Smooth muscle cell (in vitro differentiated cells): Measurements from ENCODE around the gene PAPOLA. TPM values are rescaled to one million over a fixed set of nuclear protein-coding genes. Genes with fewer than 3 reads are reported as not detected.

Experiments
- DNase-seq: peaks from one replicate; lab custom pipeline; 2025; ENCODE audit not compliant: unreplicated experiment; lab: John Stamatoyannopoulos, UW
- H2AFZ ChIP-seq: fragments of 200-600 bp; sonication (generic); 2 replicates; pipeline ENCODE4 v1.6.0; 2016; ENCODE audit warnings: antibody characterized with exemption, low read depth, mild to moderate bottlenecking
- H3F3A ChIP-seq: fragments of 200-600 bp; sonication (generic); 2 replicates; pipeline ENCODE4 v1.6.0; 2017; ENCODE audit warnings: antibody characterized with exemption, low read depth
- H3K27ac ChIP-seq: fragments of 200-600 bp; sonication (generic); 2 replicates; pipeline ENCODE4 v1.5.1; 2016; ENCODE audit warnings: low read depth, mild to moderate bottlenecking
- H3K27me3 ChIP-seq: fragments of 200-600 bp; sonication (generic); 2 replicates; pipeline ENCODE4 v1.6.1; 2016; ENCODE audit warnings: low read depth, mild to moderate bottlenecking
- H3K36me3 ChIP-seq: fragments of 200-600 bp; sonication (generic); 2 replicates; pipeline ENCODE4 v1.5.1; 2016; ENCODE audit warnings: low read depth
- H3K4me1 ChIP-seq: fragments of 200-600 bp; sonication (generic); 2 replicates; pipeline ENCODE4 v1.5.1; 2016; ENCODE audit warnings: low read depth
- H3K4me2 ChIP-seq: fragments of 200-600 bp; sonication (generic); 2 replicates; pipeline ENCODE4 v1.6.0; 2016; ENCODE audit warnings: mild to moderate bottlenecking
- H3K4me3 ChIP-seq: fragments of 200-600 bp; sonication (generic); 2 replicates; pipeline ENCODE4 v1.5.1; 2016; ENCODE audit warnings: mild to moderate bottlenecking
- H3K79me2 ChIP-seq: fragments of 200-600 bp; sonication (generic); 2 replicates; pipeline ENCODE4 v1.6.0; 2016; ENCODE audit warnings: low read depth, mild to moderate bottlenecking
- H3K9ac ChIP-seq: fragments of 200-600 bp; sonication (generic); 2 replicates; pipeline ENCODE4 v1.6.0; 2016; ENCODE audit warnings: low read depth
- H3K9me3 ChIP-seq: fragments of 200-600 bp; sonication (generic); replicated peaks from 2 replicates; pipeline ENCODE4 v1.5.1; 2016; ENCODE audit warnings: low read depth
- H4K20me1 ChIP-seq: fragments of 200-600 bp; sonication (generic); 2 replicates; pipeline ENCODE4 v1.6.0; 2016; ENCODE audit warnings: low read depth
- CTCF ChIP-seq: fragments of 200-600 bp; sonication (generic); IDR thresholded peaks from 2 replicates; pipeline ENCODE4 v1.5.1; 2017; ENCODE audit warnings: borderline replicate concordance, mild to moderate bottlenecking, antibody characterized with exemption; ENCODE audit not compliant: insufficient read depth, poor library complexity, severe bottlenecking
- WGBS: methylation state at CpG from one replicate; pipeline ENCODE4 v1.1.7; 2016; ENCODE audit warnings: low lambda C conversion rate; 5-methylcytosine and 5-hydroxymethylcytosine counted together
- polyA plus RNA-seq: library from polyadenylated mRNA; unstranded; fragments of >200 nt; fragmentation: Nextera tagmentation; extraction: Ambion mirVana; gene quantifications from 2 replicates; pipeline ENCODE4 v1.2.1, GENCODE V29; 2016
- total RNA-seq: library from RNA; depleted of rRNA; stranded (reverse); fragments of >200 nt; gene quantifications from 2 replicates; pipeline ENCODE4 v1.2.3, GENCODE V29; 2014

Gene PAPOLA
- total and polyA plus RNA-seq, 2 experiments from 2014 or later, result 109 to 137 TPM

- H3K79me2 ChIP-seq, result peaks cover 3% of the 10 kb centered on the region
- no peak overlapping the region for H3K27ac ChIP-seq
- peaks cover 11% of the 10 kb centered on the region for H3K36me3 ChIP-seq
- no peak overlapping the region for H3K9ac ChIP-seq
- no peak overlapping the region for H2AFZ ChIP-seq
- peaks cover 61% of the 10 kb centered on the region for H4K20me1 ChIP-seq
- DNase-seq, result no peak
- no peaks in the 10 kb centered on the region for H3F3A ChIP-seq
- H3K27me3 ChIP-seq, result no peaks in the 10 kb centered on the region
- 74% methylated on average over 3 of the region's 3 CpGs for WGBS
- TF ChIP-seq CTCF, result peak; percentile 54
- H3K4me2 ChIP-seq, result no peak overlapping the region
- no peaks in the 10 kb centered on the region for H3K4me1 ChIP-seq
- no peak overlapping the region for H3K4me3 ChIP-seq
- H3K9me3 ChIP-seq, result no peaks in the 10 kb centered on the region
Measured at GRCh38 chr14:96567289-96567899, 65.2 kb downstream of the PAPOLA start.

- H3K4me2 ChIP-seq, result no peak overlapping the region
- H3K9me3 ChIP-seq, result no peaks in the 10 kb centered on the region
- H3K27ac ChIP-seq, result no peak overlapping the region
- no peak for DNase-seq
- no peak overlapping the region for H3K9ac ChIP-seq
- TF ChIP-seq CTCF, result no peak
- H2AFZ ChIP-seq, result no peak overlapping the region
- H3K4me1 ChIP-seq, result peaks cover 4% of the 10 kb centered on the region
- peaks cover 3% of the 10 kb centered on the region for H3K79me2 ChIP-seq
- H3K36me3 ChIP-seq, result peaks cover 7% of the 10 kb centered on the region
- H3F3A ChIP-seq, result peaks cover 4% of the 10 kb centered on the region
- no peaks in the 10 kb centered on the region for H3K27me3 ChIP-seq
- H4K20me1 ChIP-seq, result peaks cover 70% of the 10 kb centered on the region
- no peak overlapping the region for H3K4me3 ChIP-seq
Measured at GRCh38 chr14:96568621-96569020, 66.4 kb downstream of the PAPOLA start.

- H3K9ac ChIP-seq, result no peak overlapping the region
- no peak overlapping the region for H3K4me2 ChIP-seq
- H4K20me1 ChIP-seq, result peaks cover 85% of the 10 kb centered on the region
- peaks cover 7% of the 10 kb centered on the region for H3K4me1 ChIP-seq
- no peak for TF ChIP-seq CTCF
- H3K4me3 ChIP-seq, result no peak overlapping the region
- WGBS, result 97% methylated on average over 4 of the region's 4 CpGs
- no peak for DNase-seq
- H3F3A ChIP-seq, result peaks cover 7% of the 10 kb centered on the region
- H3K27ac ChIP-seq, result no peak overlapping the region
- no peaks in the 10 kb centered on the region for H3K9me3 ChIP-seq
- H3K79me2 ChIP-seq, result peaks cover 3% of the 10 kb centered on the region
- no peaks in the 10 kb centered on the region for H3K27me3 ChIP-seq
- no peaks in the 10 kb centered on the region for H3K36me3 ChIP-seq
- no peak overlapping the region for H2AFZ ChIP-seq
Measured at GRCh38 chr14:96571311-96571710, 69.1 kb downstream of the PAPOLA start.

GRCh38 chr14:96573473-96574100, 71.4 kb downstream of the PAPOLA start:
- Histone ChIP-seq H3K79me2 (peaks cover 1% of the 10 kb centered on the region), H4K20me1 (peaks cover 68% of the 10 kb centered on the region), H3K4me1 (peaks cover 7% of the 10 kb centered on the region), H3F3A (peaks cover 7% of the 10 kb centered on the region), H3K36me3 (no peaks in the 10 kb centered on the region), H3K27me3 (no peaks in the 10 kb centered on the region), H3K27ac (no peak overlapping the region), H3K9me3 (no peaks in the 10 kb centered on the region), H3K4me3 (no peak overlapping the region), H2AFZ (no peak overlapping the region), H3K4me2 (peak overlapping the region; percentile 2), H3K9ac (no peak overlapping the region)
- WGBS, result 73% methylated on average over 5 of the region's 5 CpGs
- DNase-seq, result no peak
- no peak for TF ChIP-seq CTCF
